Measurements from ENCODE around the gene ANKRD12.

DNA sequence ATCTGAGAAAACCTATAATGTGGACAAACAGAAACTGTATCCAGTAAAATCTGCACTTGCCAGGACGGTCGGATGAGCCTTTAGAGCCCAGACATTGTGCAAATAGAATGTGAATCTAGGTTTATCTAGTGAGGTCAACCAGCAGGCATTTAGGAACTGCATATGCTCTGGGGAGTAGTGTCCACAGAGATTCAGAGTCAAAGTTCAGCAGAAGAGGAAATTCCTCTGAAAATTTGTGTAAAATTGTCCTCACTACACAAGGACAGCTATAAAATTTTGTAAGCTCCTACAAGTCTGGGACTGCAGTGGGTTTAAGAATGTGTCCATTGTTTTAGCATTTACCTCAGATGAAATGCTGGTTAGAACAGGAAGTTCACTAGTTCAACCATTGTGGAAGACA, 43.9 kb upstream of the ANKRD12 start:
- TF ChIP-seq, protein P1, sequence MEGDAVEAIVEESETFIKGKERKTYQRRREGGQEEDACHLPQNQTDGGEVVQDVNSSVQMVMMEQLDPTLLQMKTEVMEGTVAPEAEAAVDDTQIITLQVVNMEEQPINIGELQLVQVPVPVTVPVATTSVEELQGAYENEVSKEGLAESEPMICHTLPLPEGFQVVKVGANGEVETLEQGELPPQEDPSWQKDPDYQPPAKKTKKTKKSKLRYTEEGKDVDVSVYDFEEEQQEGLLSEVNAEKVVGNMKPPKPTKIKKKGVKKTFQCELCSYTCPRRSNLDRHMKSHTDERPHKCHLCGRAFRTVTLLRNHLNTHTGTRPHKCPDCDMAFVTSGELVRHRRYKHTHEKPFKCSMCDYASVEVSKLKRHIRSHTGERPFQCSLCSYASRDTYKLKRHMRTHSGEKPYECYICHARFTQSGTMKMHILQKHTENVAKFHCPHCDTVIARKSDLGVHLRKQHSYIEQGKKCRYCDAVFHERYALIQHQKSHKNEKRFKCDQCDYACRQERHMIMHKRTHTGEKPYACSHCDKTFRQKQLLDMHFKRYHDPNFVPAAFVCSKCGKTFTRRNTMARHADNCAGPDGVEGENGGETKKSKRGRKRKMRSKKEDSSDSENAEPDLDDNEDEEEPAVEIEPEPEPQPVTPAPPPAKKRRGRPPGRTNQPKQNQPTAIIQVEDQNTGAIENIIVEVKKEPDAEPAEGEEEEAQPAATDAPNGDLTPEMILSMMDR (IDR thresholded peaks at IDR 0.05): no peak
- no peak for TF ChIP-seq POLR2A (IDR thresholded peaks at IDR 0.05)
